Neural progenitor cell (in vitro differentiated cells): Measurements from ENCODE around the gene EXOC4. TPM values are rescaled to one million over a fixed set of nuclear protein-coding genes. Genes with fewer than 3 reads are reported as not detected.

Source experiments
- DNase-seq: peaks from one replicate; pipeline ENCODE4 v3.0.0-alpha.2; 2016; ENCODE audit warnings: low spot score
- H2AFZ ChIP-seq: fragments of 200-600 bp; sonication (generic); replicated peaks from 2 replicates; pipeline ENCODE4 v1.6.1; 2016; ENCODE audit warnings: antibody characterized with exemption
- H3F3A ChIP-seq: fragments of 200-600 bp; sonication (generic); 2 replicates; pipeline ENCODE4 v1.6.1; 2016; ENCODE audit warnings: antibody characterized with exemption, low read depth
- H3K27ac ChIP-seq: fragments of 200-600 bp; sonication (generic); 2 replicates; pipeline ENCODE4 v1.5.1; 2016; ENCODE audit warnings: mild to moderate bottlenecking
- H3K27me3 ChIP-seq: fragments of 200-600 bp; sonication (generic); 2 replicates; pipeline ENCODE4 v1.6.1; 2016; ENCODE audit warnings: mild to moderate bottlenecking, moderate library complexity
- H3K36me3 ChIP-seq: fragments of 200-600 bp; sonication (generic); 2 replicates; pipeline ENCODE4 v1.5.1; 2016
- H3K4me1 ChIP-seq: fragments of 200-600 bp; sonication (generic); 2 replicates; pipeline ENCODE4 v1.6.1; 2016; ENCODE audit warnings: mixed run types
- H3K4me2 ChIP-seq: fragments of 200-600 bp; sonication (generic); 2 replicates; pipeline ENCODE4 v1.6.1; 2016
- H3K4me3 ChIP-seq: fragments of 200-600 bp; sonication (generic); 2 replicates; pipeline ENCODE4 v1.5.1; 2016
- H3K79me2 ChIP-seq: fragments of 200-600 bp; sonication (generic); 2 replicates; pipeline ENCODE4 v1.6.1; 2016; ENCODE audit warnings: low read depth
- H3K9ac ChIP-seq: fragments of 200-600 bp; sonication (generic); 2 replicates; pipeline ENCODE4 v1.6.1; 2016
- H3K9me3 ChIP-seq: fragments of 200-600 bp; sonication (generic); 2 replicates; pipeline ENCODE4 v1.5.1; 2016; ENCODE audit warnings: low read depth
- H4K20me1 ChIP-seq: fragments of 200-600 bp; sonication (generic); 2 replicates; pipeline ENCODE4 v1.6.1; 2016; ENCODE audit warnings: low read depth
- H3K27ac Mint-ChIP-seq: 3 replicates; pipeline ENCODE4 v1.8.0; 2021; ENCODE audit warnings: mixed read lengths
- H3K27me3 Mint-ChIP-seq: 2 replicates; pipeline ENCODE4 v1.8.0; 2022; ENCODE audit warnings: low read depth, mild to moderate bottlenecking, inconsistent platforms, moderate library complexity, mixed read lengths; ENCODE audit not compliant: insufficient read depth
- H3K36me3 Mint-ChIP-seq: 3 replicates; pipeline ENCODE4 v1.8.0; 2021; ENCODE audit warnings: mixed read lengths
- H3K4me1 Mint-ChIP-seq: 3 replicates; pipeline ENCODE4 v1.8.0; 2021; ENCODE audit warnings: mixed read lengths
- H3K4me3 Mint-ChIP-seq: 3 replicates; pipeline ENCODE4 v1.8.0; 2021; ENCODE audit warnings: mild to moderate bottlenecking, moderate library complexity, mixed read lengths
- H3K9me3 Mint-ChIP-seq: 3 replicates; pipeline ENCODE4 v1.8.0; 2020; ENCODE audit warnings: mixed read lengths
- CTCF ChIP-seq: fragments of 200-600 bp; sonication (generic); IDR thresholded peaks from 2 replicates; pipeline ENCODE4 v1.5.1; 2017; ENCODE audit warnings: antibody characterized with exemption, mild to moderate bottlenecking
- EZH2 ChIP-seq: fragments of 200-600 bp; sonication (generic); IDR thresholded peaks from 2 replicates; pipeline ENCODE4 v1.6.1; 2017; ENCODE audit warnings: antibody characterized with exemption, mild to moderate bottlenecking, moderate library complexity
- EZH2phosphoT487 ChIP-seq: fragments of 200-600 bp; sonication (generic); IDR thresholded peaks from 2 replicates; pipeline ENCODE4 v1.6.1; 2017; ENCODE audit warnings: antibody characterized with exemption
- microRNA-seq: library from miRNA; unstranded; fragments of <30 nt; microRNA quantifications from one replicate; pipeline ENCODE4, GENCODE V29; 2016
- small RNA-seq: library from RNA; depleted of rRNA; stranded (forward); fragments of <200 nt; gene quantifications from one replicate; pipeline ENCODE3, GENCODE V24; 2015
- total RNA-seq: library from RNA; depleted of rRNA; stranded (reverse); fragments of >200 nt; gene quantifications from 2 replicates; pipeline ENCODE4 v1.2.3, GENCODE V29; 2015; ENCODE audit warnings: low replicate concordance

EXOC4 gene
- total RNA-seq, 1 donor from 2014 or later, result 129 TPM

- Mint-ChIP-seq H3K9me3 (peaks cover 2% of the 10 kb centered on the region), H3K36me3 (no peaks in the 10 kb centered on the region), H3K27ac (no peak overlapping the region), H3K4me1 (no peaks in the 10 kb centered on the region), H3K4me3 (no peak overlapping the region), H3K27me3 (no peaks in the 10 kb centered on the region)
- Histone ChIP-seq H3K36me3 (no peaks in the 10 kb centered on the region), H3K9me3 (no peaks in the 10 kb centered on the region), H2AFZ (no peak overlapping the region), H3F3A (no peaks in the 10 kb centered on the region), H3K4me3 (no peak overlapping the region), H3K27me3 (no peaks in the 10 kb centered on the region), H3K9ac (no peak overlapping the region), H3K4me1 (no peaks in the 10 kb centered on the region), H3K79me2 (no peaks in the 10 kb centered on the region), H3K27ac (no peak overlapping the region), H4K20me1 (no peaks in the 10 kb centered on the region), H3K4me2 (no peak overlapping the region)
- TF ChIP-seq EZH2 (no peak), EZH2phosphoT487 (no peak), CTCF (no peak)
- no peak for DNase-seq
Measured at GRCh38 chr7:134108802-134109201, 855.9 kb downstream of the EXOC4 start.

- Mint-ChIP-seq H3K4me3 (no peak overlapping the region), H3K27me3 (no peaks in the 10 kb centered on the region), H3K27ac (no peak overlapping the region), H3K36me3 (no peaks in the 10 kb centered on the region), H3K9me3 (peaks cover 4% of the 10 kb centered on the region), H3K4me1 (no peaks in the 10 kb centered on the region)
- Histone ChIP-seq H3F3A (no peaks in the 10 kb centered on the region), H4K20me1 (no peaks in the 10 kb centered on the region), H3K4me1 (no peaks in the 10 kb centered on the region), H3K79me2 (no peaks in the 10 kb centered on the region), H3K4me2 (no peak overlapping the region), H3K27me3 (no peaks in the 10 kb centered on the region), H3K9me3 (no peaks in the 10 kb centered on the region), H3K9ac (no peak overlapping the region), H2AFZ (no peak overlapping the region), H3K4me3 (no peak overlapping the region), H3K36me3 (no peaks in the 10 kb centered on the region), H3K27ac (no peak overlapping the region)
- TF ChIP-seq EZH2 (no peak), CTCF (no peak), EZH2phosphoT487 (no peak)
- no peak for DNase-seq
Measured at GRCh38 chr7:134113655-134114054, 860.8 kb downstream of the EXOC4 start.

GRCh38 chr7:134114992-134115391, 862.1 kb downstream of the EXOC4 start:
- no peaks in the 10 kb centered on the region for H4K20me1 ChIP-seq
- no peaks in the 10 kb centered on the region for H3K27me3 Mint-ChIP-seq
- no peak overlapping the region for H3K27ac ChIP-seq
- H3K9me3 ChIP-seq, result no peaks in the 10 kb centered on the region
- H3K36me3 Mint-ChIP-seq, result no peaks in the 10 kb centered on the region
- TF ChIP-seq EZH2phosphoT487, result no peak
- no peak for TF ChIP-seq CTCF
- no peak for TF ChIP-seq EZH2
- H3K9ac ChIP-seq, result no peak overlapping the region
- H3K27me3 ChIP-seq, result no peaks in the 10 kb centered on the region
- no peaks in the 10 kb centered on the region for H3F3A ChIP-seq
- no peaks in the 10 kb centered on the region for H3K4me1 Mint-ChIP-seq
- H3K4me3 ChIP-seq, result no peak overlapping the region
- H3K27ac Mint-ChIP-seq, result no peak overlapping the region
- H3K36me3 ChIP-seq, result no peaks in the 10 kb centered on the region
- no peaks in the 10 kb centered on the region for H3K4me1 ChIP-seq
- no peak overlapping the region for H3K4me2 ChIP-seq
- H3K4me3 Mint-ChIP-seq, result no peak overlapping the region
- no peak for DNase-seq
- no peaks in the 10 kb centered on the region for H3K79me2 ChIP-seq
- H3K9me3 Mint-ChIP-seq, result peaks cover 4% of the 10 kb centered on the region
- H2AFZ ChIP-seq, result no peak overlapping the region

Small RNA genes within 50 kb of the gene (microRNA-seq; reads per million reads assigned to microRNA genes)
- gene MIR6133, result not detected

Small RNA genes within 50 kb of the gene (small RNA-seq; reads per million reads assigned to genes)
- not detected for gene MIR6133

Other genes with a start within 250 kb of the EXOC4 start
- gene CHCHD3, start 171.0 kb upstream of the EXOC4 start, total RNA-seq, result 95.4 and 142 TPM in 2 replicates